ENCODE measurements around the gene BIRC7. TPM values are rescaled to one million over a fixed set of nuclear protein-coding genes. Genes with fewer than 3 reads are reported as not detected.

BIRC7 gene
- total and polyA plus RNA-seq, 2 of the 4 experiments (the other 2 are of a cell fraction) = not detected

GRCh38 chr20:63191400-63191799 is 44.3 kb upstream of the BIRC7 start:
- no peak overlapping the region for H2BK20ac ChIP-seq (ENCODE audit: low read depth, low read length)
- no peak overlapping the region for H3K14ac ChIP-seq (replicated peaks; ENCODE audit: low read depth, low read length)
- in situ Hi-C loops (cut with MboI; ENCODE audit: low sequenced_read_pairs) (no loop called here), intact Hi-C loops (cut with micrococcal nuclease) (no loop called here), dilution Hi-C loops (cut with HindIII; ENCODE audit: low sequenced_read_pairs, unreplicated experiment) (no loop called here)
- H3K18ac ChIP-seq (ENCODE audit: low read depth, low read length) = no peak overlapping the region
- no peak overlapping the region for H2AFZ ChIP-seq (replicated peaks; ENCODE audit: low read length, poor library complexity)
- no peak overlapping the region for H4K5ac ChIP-seq (ENCODE audit: low read depth, low read length)
- 52% methylated on average over 2 of the region's 14 CpGs; no CpG with 5 or more reads in 1 of the 2 experiments for WGBS, 2 experiments (ENCODE audit: extremely low coverage in 2 of 2, insufficient read length in 1 of 2)
- no peak overlapping the region for H3K56ac ChIP-seq (ENCODE audit: extremely low read depth, insufficient read depth, low read length)
- H3K79me1 ChIP-seq (ENCODE audit: low read depth in 1 of 2, low read length in 2 of 2) = peaks cover 0 to 21% of the 10 kb centered on the region in 2 experiments; a peak in 2 of 4 replicates
- TF ChIP-seq MAZ (IDR thresholded peaks at IDR 0.05; ENCODE audit: borderline replicate concordance, low read depth, low read length) (no peak), CHD1 (IDR thresholded peaks at IDR 0.05; ENCODE audit: low read depth, low read length) (no peak), USF2 (IDR thresholded peaks at IDR 0.05; ENCODE audit: low read depth, low read length) (no peak), POLR2A (IDR thresholded peaks at IDR 0.05; ENCODE audit: low read depth, low read length) (no peak), CTCF (conservative IDR thresholded peaks at IDR 0.05; ENCODE audit: low read depth, low read length) (no peak), RFX5 (IDR thresholded peaks at IDR 0.05; ENCODE audit: low read depth, low read length) (no peak), MXI1 (IDR thresholded peaks at IDR 0.05; ENCODE audit: borderline replicate concordance, low read depth, low read length) (no peak), BHLHE40 (IDR thresholded peaks at IDR 0.05; ENCODE audit: low read depth, low read length) (no peak), MAFK (IDR thresholded peaks at IDR 0.05; ENCODE audit: low read depth, low read length) (no peak), ELK1 (IDR thresholded peaks at IDR 0.05; ENCODE audit: borderline replicate concordance, low read depth, low read length) (no peak), NFE2L2 (IDR thresholded peaks at IDR 0.05; ENCODE audit: low read depth, low read length) (no peak), RAD21 (IDR thresholded peaks at IDR 0.05; ENCODE audit: low read length) (no peak), RCOR1 (IDR thresholded peaks at IDR 0.05; ENCODE audit: insufficient replicate concordance, low read length) (no peak), SMC3 (IDR thresholded peaks at IDR 0.05; ENCODE audit: low read depth, low read length) (no peak), FOS (IDR thresholded peaks at IDR 0.05; ENCODE audit: low read depth, low read length) (no peak), CEBPB (IDR thresholded peaks at IDR 0.05; ENCODE audit: low read depth, low read length) (no peak)
- H4K91ac ChIP-seq (ENCODE audit: insufficient read depth, low read depth, low read length) = no peak overlapping the region
- BruUV-seq (replicated peaks) = no TSS peak
- H3K23ac ChIP-seq (ENCODE audit: low read depth, low read length) = no peak overlapping the region
- DNase-seq (peak; percentile 19), ATAC-seq (ENCODE audit: low read depth) (no peak)
- CTCF ChIA-PET = no interaction called here
- peaks cover 8% of the 10 kb centered on the region for H3K36me3 ChIP-seq (ENCODE audit: control insufficient read depth, insufficient read depth, low read length)
- no peaks in the 10 kb centered on the region for H3K4me1 ChIP-seq (ENCODE audit: control insufficient read depth, insufficient read depth, low read length)
- H3K4me2 ChIP-seq (ENCODE audit: low read depth, low read length) = no peak overlapping the region
- H3K27ac ChIP-seq (ENCODE audit: insufficient read depth, low read length) = no peak overlapping the region
- no peak overlapping the region for H2BK5ac ChIP-seq (ENCODE audit: low read depth, low read length, poor library complexity, severe bottlenecking)
- H3K4me3 ChIP-seq (ENCODE audit: insufficient read depth, low read depth, low read length) = no peak overlapping the region
- no peaks in the 10 kb centered on the region for H3K9me3 ChIP-seq (ENCODE audit: control insufficient read depth, insufficient read depth, low read length)
- H3K9ac ChIP-seq (ENCODE audit: low read depth, low read length) = no peak overlapping the region
- POLR2A ChIA-PET (ENCODE audit: unreplicated experiment) = interaction anchor here (0.6 kb wide), 1 partner anchor 13 kb away, joined by 3 read pairs; no protein-coding TSS in a partner anchor
- H2BK120ac ChIP-seq (ENCODE audit: low read depth, low read length) = no peak overlapping the region
- no peak overlapping the region for H2BK15ac ChIP-seq (ENCODE audit: low read depth, low read length)
- H4K8ac ChIP-seq (ENCODE audit: low read depth in 2 of 2, low read length in 2 of 2) = no peak overlapping the region
- no peak overlapping the region for H2AK5ac ChIP-seq (ENCODE audit: low read depth, low read length)
- peaks cover 27% of the 10 kb centered on the region for H4K20me1 ChIP-seq (ENCODE audit: insufficient read depth, low read length)
- no peak overlapping the region for H3K4ac ChIP-seq (ENCODE audit: low read depth, low read length)
- H3K27me3 ChIP-seq (ENCODE audit: control insufficient read depth, insufficient read depth, low read length) = no peaks in the 10 kb centered on the region; the same call in 1 of the 2 replicates
- no peak overlapping the region for H2AK9ac ChIP-seq (replicated peaks; ENCODE audit: low read depth, low read length, poor library complexity)
- H3K9me1 ChIP-seq (ENCODE audit: insufficient read depth, low read length) = 0 out of 2 replicates have a peak, but pooled peaks cover 3% of the 10 kb centered on the region

Measured in IMR-90 (cell line).